GF-D8 (cell line): ENCODE measurements around the gene METRN.

Source experiments
- DNase-seq: peaks from one replicate; lab custom pipeline; 2025; lab: John Stamatoyannopoulos, UW

METRN gene

DNA sequence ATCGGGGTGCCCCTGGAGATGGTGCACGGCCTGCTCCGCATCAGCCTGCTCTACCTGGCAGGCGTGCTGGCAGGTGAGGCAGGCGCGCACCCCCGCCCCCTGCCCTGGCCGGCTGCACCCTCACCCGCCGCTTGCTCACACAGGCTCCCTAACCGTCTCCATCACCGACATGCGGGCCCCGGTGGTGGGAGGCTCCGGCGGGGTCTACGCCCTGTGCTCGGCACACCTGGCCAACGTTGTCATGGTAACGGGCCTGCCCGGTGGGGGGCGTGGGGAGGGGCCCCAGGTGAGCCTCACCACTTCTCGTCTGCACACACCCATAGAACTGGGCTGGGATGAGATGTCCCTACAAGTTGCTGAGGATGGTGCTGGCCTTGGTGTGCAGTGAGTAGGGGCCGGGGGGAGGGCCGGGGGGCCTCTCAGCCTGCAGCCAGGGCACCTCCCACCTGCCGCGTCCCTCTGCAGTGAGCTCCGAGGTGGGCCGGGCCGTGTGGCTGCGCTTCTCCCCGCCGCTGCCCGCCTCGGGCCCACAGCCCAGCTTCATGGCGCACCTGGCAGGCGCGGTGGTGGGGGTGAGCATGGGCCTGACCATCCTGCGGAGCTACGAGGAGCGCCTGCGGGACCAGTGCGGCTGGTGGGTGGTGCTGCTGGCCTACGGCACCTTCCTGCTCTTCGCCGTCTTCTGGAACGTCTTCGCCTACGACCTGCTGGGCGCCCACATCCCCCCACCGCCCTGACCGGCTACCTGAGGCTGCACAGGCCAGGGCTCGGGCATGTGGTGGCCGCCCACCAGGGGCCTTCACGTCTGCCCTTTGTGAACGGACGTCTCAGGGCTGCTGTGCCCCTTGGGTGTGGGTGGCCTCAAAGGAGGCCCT, 37.4 kb upstream of the METRN start:
- DNase-seq = no peak

GRCh38 chr16:678209-678857, 36.6 kb upstream of the METRN start:
- DNase-seq = no peak

DNA sequence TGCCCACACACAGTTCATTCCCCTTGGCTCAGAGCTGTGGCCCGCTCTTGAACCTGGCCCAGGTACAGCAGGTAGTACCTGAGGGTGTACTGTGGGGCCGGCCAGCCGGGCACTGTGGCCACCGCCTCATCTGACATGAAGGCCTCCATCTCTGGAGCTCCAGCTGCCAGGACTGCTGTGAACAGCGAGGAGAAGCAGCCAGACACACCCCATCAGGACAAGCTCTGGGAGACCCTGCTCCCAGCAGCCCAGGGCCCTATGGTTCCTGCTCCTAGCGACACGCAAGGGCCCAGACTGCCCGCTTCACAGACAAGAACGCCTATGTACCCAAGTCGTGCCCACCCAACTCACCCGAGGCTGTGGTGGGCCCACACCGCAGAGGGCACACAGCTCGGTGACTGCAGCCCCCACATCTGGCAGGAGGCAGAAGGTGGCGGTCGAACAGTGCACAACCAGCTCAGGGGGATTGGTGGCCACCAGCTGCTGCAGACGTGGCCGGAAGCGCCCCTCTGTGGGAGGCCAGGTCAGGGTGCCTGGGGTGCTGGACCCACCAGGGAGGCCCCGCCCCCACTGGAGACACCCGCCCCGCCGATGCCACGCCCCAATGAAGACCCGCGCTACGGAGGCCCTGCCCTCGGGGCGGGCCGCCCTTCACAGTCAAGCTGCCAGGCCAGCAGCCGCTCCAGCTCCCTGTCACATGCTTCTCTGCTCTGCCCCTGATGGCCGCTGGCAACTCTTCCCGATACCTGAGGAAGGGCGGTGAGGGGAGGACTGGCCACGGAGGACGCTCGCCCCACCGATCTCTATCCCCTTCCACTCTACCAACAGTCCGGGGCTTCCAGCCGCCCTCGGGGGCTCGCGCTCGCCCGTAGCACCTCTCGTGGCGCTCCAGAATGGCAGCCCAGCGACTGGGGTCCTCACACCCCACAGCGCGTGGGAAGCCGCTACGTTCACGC, 35.8 kb upstream of the METRN start:
- DNase-seq = no peak

DNA sequence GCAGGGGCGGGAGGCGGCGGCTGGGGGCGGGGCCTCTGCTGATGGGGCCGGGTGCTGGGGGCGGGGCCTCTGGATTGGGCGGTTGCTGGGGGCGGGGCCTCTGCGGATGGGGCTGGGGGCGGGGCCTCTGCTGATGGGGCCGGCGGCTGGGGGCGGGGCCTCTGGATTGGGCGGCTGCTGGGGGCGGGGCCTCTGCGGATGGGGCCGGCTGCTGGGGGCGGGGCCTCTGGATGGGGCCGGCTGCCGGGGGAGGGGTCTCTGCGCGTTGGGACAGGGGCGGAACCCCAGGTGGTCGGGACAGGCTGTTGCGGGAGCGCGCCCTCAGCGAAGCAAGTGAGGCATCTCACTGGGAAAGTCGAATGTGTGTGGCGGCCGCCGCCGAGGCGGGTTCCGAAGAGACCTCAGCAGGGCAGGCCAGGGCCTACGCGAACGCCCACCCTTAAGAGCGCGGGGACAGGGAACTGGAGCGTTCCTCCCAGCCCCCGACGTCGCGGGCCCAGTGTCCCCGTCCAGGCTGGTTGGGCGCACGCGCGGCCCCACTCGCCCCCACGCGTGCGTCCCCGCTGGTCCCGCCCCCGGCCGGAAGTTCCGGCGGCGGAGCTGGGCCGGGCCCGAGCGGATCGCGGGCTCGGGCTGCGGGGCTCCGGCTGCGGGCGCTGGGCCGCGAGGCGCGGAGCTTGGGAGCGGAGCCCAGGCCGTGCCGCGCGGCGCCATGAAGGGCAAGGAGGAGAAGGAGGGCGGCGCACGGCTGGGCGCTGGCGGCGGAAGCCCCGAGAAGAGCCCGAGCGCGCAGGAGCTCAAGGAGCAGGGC, 34.9 kb upstream of the METRN start, which contains the start of gene STUB1:
Gene STUB1 (plus strand): TSS at position 597 of the 811 bp plus-strand sequence. CDS start 116 bp downstream, at position 713.
- DNase-seq = peak; percentile 51

- no peak for DNase-seq
Observed at GRCh38 chr16:680625-680945, 34.3 kb upstream of the METRN start.

GRCh38 chr16:680967-681745, 33.8 kb upstream of the METRN start:
- peak; percentile 22 for DNase-seq

DNA sequence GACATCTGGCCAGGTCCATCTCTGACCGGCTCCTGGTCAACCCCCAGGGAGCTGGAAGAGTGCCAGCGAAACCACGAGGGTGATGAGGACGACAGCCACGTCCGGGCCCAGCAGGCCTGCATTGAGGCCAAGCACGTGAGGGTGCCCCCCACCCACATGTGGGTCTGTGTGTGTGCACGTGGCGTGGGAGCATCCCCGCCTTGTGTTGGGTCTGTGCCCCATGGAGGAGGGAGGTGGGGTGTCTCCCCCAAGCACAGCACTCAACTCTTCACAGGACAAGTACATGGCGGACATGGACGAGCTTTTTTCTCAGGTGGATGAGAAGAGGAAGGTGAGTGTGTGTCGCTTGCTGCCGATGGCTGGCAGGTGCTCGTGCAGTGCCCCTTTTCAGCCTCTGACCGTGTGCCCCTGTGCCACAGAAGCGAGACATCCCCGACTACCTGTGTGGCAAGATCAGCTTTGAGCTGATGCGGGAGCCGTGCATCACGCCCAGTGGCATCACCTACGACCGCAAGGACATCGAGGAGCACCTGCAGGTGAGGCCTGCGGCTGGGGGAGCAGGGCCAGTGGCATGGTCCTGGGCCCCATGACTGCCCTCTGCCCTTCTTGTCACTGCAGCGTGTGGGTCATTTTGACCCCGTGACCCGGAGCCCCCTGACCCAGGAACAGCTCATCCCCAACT, 33.0 kb upstream of the METRN start:
- no peak for DNase-seq

DNA sequence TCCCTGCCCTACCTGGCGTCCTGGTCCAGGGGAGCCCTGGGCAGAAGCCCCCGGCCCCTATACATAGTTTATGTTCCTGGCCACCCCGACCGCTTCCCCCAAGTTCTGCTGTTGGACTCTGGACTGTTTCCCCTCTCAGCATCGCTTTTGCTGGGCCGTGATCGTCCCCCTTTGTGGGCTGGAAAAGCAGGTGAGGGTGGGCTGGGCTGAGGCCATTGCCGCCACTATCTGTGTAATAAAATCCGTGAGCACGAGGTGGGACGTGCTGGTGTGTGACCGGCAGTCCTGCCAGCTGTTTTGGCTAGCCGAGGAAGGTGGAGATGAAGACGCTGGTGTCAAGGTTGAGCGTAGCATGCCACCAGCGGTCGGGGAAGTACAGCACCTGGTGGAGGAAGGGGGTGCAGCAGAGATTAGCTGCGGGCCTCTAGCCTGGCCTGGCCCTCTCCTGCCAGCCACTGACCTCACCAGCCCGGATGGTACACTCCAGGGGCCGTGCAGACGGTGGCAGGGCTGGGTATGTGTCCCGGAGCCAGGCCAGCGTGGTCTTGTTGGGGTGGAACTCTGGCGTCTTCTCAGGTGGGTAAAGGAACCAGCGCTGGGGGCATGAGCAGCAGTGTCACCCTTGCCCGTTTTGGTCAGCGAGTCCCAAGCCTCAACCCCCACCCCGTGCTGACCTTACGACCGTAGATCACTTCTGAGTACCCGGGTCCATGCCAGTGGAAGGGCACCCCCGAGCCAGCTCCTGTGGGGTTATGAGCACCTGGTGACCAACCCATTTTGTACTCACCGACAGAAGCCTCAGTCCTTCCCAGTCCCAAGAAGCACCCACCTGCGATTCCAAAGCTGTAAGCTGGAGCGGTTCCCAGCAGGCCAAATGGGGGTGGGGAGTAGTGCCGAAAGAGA, 32.2 kb upstream of the METRN start:
- no peak for DNase-seq

- no peak for DNase-seq
Observed at GRCh38 chr16:683396-684070, 31.4 kb upstream of the METRN start.

- DNase-seq = peak; percentile 90
Observed at GRCh38 chr16:684071-684794, 30.7 kb upstream of the METRN start, which contains the start of gene JMJD8. TSS of gene JMJD8 (minus strand) at chr16:684334. CDS start at chr16:684319, 15 bp downstream.

DNA sequence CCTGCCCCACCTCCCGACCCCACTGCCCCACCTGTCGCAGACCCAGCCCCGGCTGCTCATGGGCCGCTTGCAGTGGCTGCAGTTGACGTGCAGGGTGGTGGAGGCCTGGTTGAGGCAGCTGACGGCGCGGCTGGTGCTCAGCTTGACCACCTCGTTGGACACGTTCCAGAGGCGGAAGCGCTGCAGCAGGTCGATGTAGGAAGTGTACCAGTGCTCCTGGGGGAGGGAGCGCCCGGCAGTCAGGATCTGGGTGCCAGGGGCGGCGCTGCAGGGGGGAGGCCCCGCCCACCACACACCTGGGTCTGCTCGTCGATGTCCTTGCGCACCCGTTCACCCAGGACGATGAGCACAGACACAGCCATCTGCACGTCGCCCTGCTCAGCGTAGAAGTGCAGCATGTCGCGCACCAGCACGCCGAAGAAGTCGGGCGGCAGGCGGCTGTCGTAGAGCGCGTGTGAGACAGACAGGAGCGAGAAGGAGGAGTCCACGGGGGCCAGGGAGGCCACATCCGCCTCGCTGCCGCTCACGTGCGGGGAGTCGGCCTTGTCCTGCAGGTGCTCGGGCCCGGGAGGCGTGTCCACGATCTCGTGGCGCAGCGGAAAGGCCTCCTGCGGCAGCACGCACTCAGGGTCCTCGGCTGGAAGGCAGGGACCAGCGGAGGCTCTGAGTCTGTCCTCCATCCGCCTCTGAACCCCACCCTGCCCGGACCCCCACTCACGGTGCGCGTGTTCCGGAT, 29.8 kb upstream of the METRN start:
- no peak for DNase-seq

- no peak for DNase-seq
Observed at GRCh38 chr16:685967-686366, 29.0 kb upstream of the METRN start.

GRCh38 chr16:686459-687260, 28.3 kb upstream of the METRN start:
- no peak for DNase-seq

DNA sequence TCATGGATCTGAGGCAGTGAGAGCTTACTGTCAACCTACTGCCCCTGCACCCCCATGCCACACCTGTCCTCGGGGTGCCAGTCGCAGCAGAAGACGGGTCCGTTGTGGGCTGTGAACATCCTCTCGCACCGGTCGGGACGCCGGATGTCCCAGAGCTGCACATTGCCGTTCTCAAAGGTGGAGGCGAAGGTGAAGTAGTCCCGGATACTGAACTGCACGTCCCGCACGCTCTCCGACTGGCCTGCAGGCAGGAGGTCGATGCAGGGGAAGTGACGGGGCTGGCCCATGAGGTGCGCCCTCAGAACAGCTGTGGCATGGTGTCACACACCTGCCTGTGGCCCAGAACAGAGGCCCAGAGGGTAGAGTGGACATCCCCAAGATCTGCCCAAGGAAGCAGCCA, 27.4 kb upstream of the METRN start:
- DNase-seq = no peak

- no peak for DNase-seq
Observed at GRCh38 chr16:689175-689897, 25.6 kb upstream of the METRN start.
